ENCODE measurements around the gene PPIL6. TPM values are rescaled to one million over a fixed set of nuclear protein-coding genes. Genes with fewer than 3 reads are reported as not detected.
A peak's percentile ranks its signal among the peaks of the same experiment; 100 is the strongest.
"Not testable (repeated sequence)": the region's sequence is repeated elsewhere in the genome, so short reads cannot be mapped to it uniquely, and the experiment has no call there.

PPIL6 gene
- total RNA-seq, 1 experiment from 2014 or later: 13.2 TPM

DNA sequence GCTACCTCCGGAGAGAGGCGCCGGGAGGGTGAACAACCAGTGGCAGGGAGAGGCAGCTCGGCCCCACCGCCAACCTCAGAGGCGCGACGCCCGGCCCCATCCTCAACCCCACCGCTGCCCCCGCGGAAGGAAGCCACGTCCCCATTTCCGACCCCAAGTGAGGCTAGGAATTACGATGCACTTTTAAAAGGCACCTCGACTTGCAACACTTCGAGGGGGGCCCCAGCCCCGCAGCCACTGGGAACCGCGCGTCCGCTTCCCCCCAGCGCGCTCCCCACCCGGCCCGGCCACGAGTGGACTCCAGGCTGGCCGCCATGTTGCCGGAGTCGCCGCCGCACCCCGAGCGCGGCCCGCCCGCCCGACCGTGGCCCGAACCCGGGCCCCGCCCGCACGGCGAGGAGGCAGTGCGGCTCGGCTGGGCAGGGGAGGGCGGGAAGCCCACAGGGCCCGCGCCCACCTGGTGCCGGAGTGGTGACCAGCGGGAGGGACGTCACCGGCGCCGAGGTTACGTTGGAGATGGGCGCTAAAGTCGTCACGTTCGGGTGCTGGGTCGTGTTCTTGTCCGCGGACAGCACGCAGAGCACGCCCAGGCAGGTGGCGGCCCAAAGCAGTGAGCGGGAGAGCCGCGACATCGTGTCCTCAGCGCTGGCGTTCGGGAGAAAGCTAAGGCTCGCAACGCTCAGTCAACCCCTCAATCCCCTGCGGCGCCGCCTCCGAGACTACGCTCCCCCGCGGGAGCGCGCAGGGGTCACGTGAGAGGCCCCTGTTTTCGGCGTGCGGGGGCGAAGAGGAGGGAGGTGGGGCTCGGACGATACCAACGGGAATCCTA, 58.5 kb downstream of the PPIL6 start, which contains the start of gene CD164:
TSS of gene CD164 (minus strand) at position 721 of the 829 bp plus-strand sequence. CDS start at position 632, 89 bp downstream.
- in situ Hi-C loops (cut with HindIII; ENCODE audit: low pct_unique_long_range_greater_than_20kb, low sequenced_read_pairs): no loop called here
- peak; percentile 92 for DNase-seq (ENCODE audit: low read depth)

DNA sequence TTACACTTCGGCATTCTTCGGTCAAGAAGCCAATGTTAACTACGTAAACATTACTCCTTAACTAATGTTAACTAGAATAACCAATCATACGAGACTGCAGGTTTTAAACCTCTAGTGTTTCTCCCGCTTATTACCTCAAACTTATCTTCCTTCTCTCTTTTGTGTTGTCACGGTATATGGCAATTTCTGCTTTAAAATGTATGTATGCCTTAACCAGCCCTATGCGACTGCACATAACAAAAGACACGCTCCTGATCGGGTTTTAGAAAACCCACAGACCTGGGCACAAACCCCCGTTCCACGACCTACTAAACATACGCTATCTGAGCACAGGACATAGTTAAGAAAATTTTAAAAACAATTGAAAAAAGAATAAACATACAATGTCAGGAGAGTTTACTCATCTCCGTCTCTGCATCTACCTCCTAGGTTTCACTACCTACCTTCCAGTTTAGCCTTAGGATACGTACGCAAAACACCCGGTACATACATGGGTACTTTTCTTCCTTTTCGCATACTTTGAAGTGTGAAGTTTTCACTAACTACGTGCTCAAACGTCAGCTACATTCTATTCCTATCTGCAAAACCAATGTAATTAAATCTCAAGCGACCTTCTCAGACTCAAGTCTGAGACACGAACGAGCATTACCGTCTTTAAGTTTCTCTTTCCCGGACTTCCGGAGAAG, 59.2 kb downstream of the PPIL6 start:
- in situ Hi-C loops (cut with HindIII; ENCODE audit: low pct_unique_long_range_greater_than_20kb, low sequenced_read_pairs): no loop called here
- peak; percentile 19 for DNase-seq (ENCODE audit: low read depth)

DNA sequence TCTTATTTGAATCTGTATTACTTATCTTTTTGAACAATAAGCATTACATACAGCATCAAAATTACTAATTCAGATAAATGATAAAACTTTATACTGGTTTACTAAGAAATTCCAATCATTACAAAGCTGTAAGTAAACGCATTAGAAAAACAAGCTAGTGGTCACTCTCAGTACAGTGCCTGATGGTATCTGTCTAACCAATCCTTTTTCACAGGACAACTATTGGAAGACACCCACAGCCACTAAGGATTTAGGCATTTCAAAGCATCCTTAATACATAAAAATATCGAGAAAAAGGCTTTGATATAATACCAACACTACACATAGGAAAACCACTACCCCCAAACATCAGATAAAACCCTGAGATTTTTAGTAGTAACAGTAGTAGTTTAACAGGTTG, 60.7 kb downstream of the PPIL6 start:
- DNase-seq (ENCODE audit: low read depth): no peak
- in situ Hi-C loops (cut with HindIII; ENCODE audit: low pct_unique_long_range_greater_than_20kb, low sequenced_read_pairs): no loop called here

DNA sequence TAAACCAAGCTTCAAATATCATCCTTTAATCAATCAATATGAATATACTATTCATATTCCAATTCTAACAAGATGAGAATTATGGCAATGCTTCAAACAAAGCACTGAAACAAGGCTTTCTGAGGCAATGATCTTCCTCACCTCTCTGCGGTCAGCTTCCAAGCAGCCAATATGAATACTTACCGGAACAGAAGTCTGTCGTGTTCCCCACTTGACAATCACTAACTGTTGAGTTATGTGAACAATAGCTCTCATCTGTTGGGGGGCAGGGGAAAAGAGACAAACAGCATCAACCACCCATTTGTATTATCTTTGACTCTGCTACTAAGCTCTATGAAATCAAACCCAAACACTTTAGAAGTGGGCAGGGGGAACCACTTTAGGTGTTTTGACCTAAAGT, 62.7 kb downstream of the PPIL6 start:
- in situ Hi-C loops (cut with HindIII; ENCODE audit: low pct_unique_long_range_greater_than_20kb, low sequenced_read_pairs): no loop called here

DNA sequence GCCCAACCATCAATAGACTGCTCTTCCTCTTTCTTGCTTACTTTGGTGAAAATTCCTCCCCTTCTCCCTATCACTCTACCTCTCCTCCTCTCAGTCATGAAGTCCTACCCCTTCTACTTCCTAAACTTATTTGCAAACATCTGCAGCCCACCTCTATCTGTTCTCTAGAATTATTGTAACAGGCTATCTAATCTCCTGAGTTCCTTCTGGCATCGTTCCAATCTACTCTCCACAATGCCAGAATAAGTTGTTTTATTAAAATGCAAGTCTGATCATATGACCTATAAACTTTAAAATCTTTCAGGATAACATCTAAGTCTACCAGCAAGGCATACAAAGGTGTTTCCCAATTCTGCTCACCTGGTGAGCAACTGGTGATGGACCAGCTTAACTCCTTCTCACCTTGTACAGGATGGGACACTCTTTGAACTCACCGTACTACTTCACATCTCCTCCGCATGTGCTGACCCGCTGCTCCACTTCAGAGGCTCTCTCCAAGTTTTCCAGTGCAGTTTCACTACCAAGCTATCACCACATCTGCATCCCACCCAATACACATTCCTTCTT, 66.0 kb downstream of the PPIL6 start:
- no peak for DNase-seq (ENCODE audit: low read depth)
- in situ Hi-C loops (cut with HindIII; ENCODE audit: low pct_unique_long_range_greater_than_20kb, low sequenced_read_pairs): no loop called here

More for the DNA sequence above, 62.7 kb downstream of the PPIL6 start:
- DNase-seq (ENCODE audit: low read depth): no peak

DNA sequence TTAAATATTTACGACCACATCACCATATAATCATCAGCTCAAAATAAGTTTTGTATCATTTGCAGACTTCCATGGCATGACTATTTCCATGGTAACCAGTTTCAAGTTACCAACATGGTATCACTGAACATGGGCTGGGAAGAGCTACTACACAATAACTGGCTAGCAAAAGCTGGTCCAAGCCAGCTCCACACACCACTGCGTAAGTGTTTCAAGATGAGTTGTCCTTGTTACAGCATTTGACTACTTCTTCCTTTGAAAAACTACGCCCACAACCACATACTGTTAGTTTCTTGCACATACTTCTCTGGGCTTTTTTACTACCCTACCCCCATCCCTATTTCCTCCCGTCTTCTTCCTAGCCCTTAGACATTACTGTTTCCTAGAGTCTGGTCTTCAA, 66.7 kb downstream of the PPIL6 start:
- in situ Hi-C loops (cut with HindIII; ENCODE audit: low pct_unique_long_range_greater_than_20kb, low sequenced_read_pairs): no loop called here
- DNase-seq (ENCODE audit: low read depth): no peak

DNA sequence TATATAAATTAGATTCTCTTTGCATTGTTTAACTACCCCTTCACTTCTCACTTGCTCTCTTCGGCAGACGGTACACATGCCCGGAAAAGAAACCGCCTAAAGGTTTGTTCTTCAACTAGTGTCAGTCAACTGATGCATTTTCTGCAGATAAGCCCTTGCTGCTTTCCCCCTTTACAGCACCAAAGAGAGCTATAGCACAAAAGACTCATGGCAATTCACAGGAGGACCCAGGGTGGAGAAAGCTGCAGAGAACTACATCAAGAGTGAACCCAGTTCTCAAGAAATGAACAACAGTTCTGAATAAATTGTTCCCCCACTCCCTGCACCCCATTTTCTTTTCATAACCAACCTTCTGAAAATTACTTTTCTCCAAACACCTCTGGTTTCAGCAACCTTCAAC, 67.1 kb downstream of the PPIL6 start:
- DNase-seq (ENCODE audit: low read depth): no peak
- in situ Hi-C loops (cut with HindIII; ENCODE audit: low pct_unique_long_range_greater_than_20kb, low sequenced_read_pairs): no loop called here

DNA sequence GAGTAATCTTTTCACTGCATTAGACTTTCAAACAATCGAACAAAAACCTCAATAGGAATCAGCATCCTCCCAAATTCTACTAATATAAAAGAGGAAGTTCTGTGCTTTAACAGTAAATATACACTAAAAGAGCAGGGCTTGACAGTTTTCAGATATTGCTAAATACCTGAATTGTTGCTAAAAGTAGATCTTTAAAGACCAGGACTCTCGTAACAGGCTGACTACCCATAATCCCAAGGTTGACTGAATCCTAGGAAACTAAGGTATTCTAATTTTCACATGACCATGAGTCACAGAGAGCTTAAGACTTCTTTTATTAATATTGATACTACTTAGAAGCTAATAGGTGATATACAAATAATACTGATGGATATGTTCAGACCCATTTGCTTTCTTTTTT, 68.3 kb downstream of the PPIL6 start:
- no peak for DNase-seq (ENCODE audit: low read depth)
- in situ Hi-C loops (cut with HindIII; ENCODE audit: low pct_unique_long_range_greater_than_20kb, low sequenced_read_pairs): no loop called here

DNA sequence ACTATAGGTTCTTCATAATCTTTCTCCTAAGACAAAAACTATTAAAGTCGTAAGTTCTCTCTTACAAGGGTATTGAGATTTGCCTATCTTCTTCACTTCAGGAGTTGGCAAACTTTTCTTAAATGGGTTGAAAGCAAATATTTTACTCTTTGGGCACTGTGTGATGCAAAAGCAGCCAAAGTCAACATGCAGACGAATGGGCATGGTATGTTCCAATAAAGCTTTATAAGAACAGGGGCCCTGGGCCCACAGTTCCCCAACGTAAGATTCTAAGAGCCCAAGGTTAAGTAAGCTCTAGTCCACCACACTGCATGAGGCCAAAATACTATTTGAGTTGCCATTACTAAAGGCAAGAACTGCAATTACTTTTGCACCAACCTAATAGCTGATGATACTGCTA, 69.6 kb downstream of the PPIL6 start:
- in situ Hi-C loops (cut with HindIII; ENCODE audit: low pct_unique_long_range_greater_than_20kb, low sequenced_read_pairs): no loop called here
- DNase-seq (ENCODE audit: low read depth): no peak

DNA sequence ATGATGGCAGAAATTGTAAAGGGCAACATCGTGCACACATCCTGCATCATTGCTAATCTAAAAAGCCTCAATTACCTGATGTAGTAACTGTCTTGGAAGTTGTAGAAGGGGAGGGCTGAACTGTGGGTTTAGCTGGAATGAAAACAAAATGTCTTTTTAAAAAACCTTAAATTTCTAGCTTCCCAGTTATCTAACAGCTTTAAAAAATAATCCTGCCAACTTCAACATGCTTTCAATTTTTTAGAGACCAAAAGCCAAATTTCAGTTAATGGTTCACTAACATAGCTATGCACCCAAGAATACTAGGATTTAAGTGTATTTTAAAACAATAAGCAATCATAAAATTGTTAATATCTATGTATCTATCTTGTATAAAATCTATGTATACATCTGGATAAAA, 70.1 kb downstream of the PPIL6 start:
- in situ Hi-C loops (cut with HindIII; ENCODE audit: low pct_unique_long_range_greater_than_20kb, low sequenced_read_pairs): no loop called here
- DNase-seq (ENCODE audit: low read depth): no peak

DNA sequence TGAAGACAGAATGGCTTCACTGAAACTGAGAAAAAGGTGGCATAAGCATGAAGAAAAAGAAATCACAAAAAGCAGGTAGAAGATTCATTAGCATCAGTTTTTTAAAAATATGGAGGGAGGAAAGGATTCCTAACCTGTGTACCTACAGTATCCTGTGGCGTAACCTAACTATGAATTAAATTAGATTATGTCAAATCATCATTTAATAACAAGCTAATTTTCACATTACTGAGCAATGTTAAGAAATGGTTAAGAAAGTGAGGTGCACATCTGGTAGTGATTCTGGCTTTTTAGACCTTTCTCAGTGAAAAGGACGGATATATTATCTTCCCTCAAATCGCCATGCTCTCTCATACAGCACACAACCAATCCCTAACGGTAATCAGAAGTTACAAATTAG, 70.7 kb downstream of the PPIL6 start:
- DNase-seq (ENCODE audit: low read depth): no peak
- in situ Hi-C loops (cut with HindIII; ENCODE audit: low pct_unique_long_range_greater_than_20kb, low sequenced_read_pairs): no loop called here

DNA sequence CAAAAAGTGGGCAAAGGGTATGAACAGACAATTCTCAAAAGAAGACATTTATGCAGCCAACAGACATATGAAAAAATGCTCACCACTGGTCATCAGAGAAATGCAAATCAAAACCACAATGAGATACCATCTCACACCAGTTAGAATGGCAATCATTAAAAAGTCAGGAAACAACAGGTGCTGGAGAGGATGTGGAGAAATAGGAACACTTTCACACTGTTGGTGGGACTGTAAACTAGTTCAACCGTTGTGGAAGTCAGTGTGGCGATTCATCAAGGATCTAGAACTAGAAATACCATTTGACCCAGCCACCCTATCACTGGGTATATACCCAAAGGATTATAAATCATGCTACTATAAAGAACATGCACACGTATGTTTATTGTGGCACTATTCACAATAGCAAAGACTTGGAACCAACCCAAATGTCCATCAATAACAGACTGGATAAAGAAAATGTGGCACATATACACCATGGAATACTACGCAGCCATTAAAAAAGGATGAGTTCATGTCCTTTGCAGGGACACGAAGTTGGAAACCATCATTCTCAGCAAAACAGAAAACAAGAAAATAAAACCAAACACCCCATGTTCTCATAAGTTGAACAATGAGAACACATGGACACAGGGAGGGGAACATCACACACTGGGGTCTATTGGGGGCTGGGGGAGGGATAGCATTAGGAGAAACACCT, 75.9 kb downstream of the PPIL6 start:
- in situ Hi-C loops (cut with HindIII; ENCODE audit: low pct_unique_long_range_greater_than_20kb, low sequenced_read_pairs); DNase-seq (ENCODE audit: low read depth): not testable (repeated sequence)

DNA sequence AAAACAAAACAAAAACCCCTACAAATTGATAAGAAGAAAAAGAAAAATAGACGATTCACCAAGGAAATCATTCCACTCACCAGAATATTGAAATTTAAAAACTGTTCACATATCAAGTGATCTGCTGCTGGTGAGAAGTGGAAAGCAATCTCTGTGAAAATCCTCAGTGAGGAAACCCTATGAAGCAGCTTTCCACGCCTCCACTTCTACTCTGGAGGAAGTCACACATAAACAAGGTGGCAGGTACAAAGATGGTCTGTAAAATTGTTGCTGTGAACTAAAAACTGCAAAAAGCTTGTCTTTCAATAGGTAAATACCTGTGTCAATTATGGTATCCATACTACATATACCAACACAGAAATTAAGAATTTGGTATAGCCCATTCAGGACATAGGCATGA, 76.7 kb downstream of the PPIL6 start:
- DNase-seq (ENCODE audit: low read depth): no peak
- in situ Hi-C loops (cut with HindIII; ENCODE audit: low pct_unique_long_range_greater_than_20kb, low sequenced_read_pairs): no loop called here

DNA sequence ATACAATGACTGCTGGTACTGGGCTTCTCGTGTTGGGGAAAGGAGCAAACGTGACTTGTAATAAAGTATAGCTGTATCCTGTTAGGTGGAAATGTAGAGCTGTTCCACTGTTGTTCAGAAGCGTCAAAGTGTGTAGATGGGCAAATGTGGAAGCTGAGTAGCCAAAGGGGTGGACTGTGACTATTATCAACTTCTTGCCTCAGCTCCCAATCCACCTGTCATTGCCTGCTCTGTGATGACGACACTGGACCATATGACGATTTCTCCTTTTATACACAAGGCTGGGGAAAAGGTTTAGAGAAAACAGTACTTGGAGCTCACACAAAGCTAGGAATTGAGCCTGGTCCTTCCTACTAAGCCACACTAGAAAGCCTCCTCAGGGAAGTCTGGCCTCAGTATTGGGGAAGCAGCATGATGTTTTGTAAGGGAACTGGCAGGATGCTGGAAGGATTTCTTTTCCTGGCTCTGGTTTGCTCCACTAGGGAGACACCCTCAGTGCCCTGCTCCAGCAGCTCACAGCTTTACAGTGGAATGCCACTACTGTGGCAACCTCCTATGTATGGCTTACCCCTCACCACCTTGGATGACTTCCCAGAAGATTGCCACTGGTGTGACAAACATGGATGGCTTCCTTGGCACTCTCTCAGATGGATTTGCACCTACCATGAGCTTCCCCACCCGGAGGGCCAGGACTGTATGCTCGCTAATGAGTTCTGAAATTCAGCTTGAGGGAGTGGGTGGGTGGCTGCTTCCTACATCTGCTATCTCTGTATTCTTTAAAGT, 78.1 kb downstream of the PPIL6 start:
- DNase-seq (ENCODE audit: low read depth): no peak

DNA sequence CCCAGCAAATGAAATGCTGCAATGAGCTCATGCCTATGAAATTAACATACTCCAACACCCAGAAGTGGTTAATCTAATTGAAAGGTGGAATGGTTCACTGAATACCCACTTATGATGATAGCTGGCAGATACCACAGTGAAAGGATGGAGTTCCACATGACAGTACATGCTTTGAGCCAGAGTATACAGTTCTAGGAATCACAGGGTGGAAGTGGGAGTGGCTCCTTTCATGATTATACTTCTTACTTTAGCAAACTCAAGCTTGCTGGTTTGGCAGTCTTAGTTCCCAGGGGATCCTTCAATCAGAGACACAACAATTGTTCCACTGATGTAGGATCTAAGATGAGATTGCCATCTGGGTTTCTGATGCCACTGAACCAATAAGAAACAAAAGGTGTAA, 79.6 kb downstream of the PPIL6 start:
- in situ Hi-C loops (cut with HindIII; ENCODE audit: low pct_unique_long_range_greater_than_20kb, low sequenced_read_pairs): no loop called here
- no peak for DNase-seq (ENCODE audit: low read depth)

More for the DNA sequence above, 78.1 kb downstream of the PPIL6 start:
- in situ Hi-C loops (cut with HindIII; ENCODE audit: low pct_unique_long_range_greater_than_20kb, low sequenced_read_pairs): no loop called here

DNA sequence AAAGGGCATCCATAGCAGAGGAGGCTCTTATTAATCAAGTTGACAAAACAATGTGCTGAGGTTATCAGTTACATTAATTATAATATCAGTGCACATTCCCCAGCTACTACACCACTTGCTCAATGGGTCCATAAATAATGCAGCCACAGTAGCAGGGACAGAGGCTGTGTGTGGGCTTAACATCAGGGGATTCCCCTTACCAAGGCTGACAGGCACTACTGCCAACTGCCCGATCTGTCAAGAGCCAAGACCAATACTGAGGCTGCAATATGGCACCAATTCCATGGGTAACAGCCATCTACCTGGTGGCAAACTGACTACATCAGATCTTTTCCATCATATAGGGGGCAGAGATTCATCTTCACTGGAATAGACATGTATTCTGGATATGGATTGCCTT, 80.1 kb downstream of the PPIL6 start:
- DNase-seq (ENCODE audit: low read depth): no peak
- in situ Hi-C loops (cut with HindIII; ENCODE audit: low pct_unique_long_range_greater_than_20kb, low sequenced_read_pairs): no loop called here

DNA sequence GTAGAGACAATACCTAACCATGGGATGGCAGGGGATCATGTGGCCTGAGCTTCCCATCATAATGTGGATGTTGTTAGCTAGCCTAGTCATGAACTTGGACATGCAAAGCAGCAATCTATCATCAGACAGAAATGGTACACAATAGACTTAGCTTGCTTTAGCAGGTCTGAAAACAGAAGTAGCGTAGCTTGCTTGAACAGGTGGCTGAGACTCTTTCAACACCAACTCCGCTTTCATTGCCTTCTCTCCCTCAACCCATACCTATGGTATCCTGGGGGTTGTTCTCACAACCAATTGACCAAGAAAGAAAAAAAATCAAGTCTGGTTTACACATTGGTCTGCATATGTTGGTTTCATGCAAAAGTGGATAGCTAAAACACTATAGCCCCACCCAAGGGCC, 81.2 kb downstream of the PPIL6 start:
- in situ Hi-C loops (cut with HindIII; ENCODE audit: low pct_unique_long_range_greater_than_20kb, low sequenced_read_pairs): no loop called here
- DNase-seq (ENCODE audit: low read depth): no peak

DNA sequence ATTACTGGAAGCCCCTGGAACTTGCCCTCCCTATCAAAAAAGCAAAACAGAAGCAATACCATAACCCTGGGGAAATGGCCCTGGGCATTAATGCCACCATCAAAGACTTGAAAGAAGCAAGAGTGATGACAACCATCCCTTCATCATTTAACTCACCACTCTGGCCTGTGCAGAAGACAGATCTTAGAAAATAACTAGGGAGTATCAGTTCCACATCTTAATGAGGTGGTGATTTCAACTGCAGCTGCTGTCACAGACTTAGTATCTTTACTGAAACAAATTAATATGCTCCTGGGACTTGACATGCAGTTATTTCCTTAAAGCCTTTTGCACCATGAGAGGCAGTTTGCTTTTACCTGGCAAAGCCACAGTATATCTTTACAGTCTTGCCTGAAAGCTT, 82.2 kb downstream of the PPIL6 start:
- in situ Hi-C loops (cut with HindIII; ENCODE audit: low pct_unique_long_range_greater_than_20kb, low sequenced_read_pairs): no loop called here
- DNase-seq (ENCODE audit: low read depth): no peak
